ENCODE results near the gene ZNF467.

ZNF467 gene

DNA sequence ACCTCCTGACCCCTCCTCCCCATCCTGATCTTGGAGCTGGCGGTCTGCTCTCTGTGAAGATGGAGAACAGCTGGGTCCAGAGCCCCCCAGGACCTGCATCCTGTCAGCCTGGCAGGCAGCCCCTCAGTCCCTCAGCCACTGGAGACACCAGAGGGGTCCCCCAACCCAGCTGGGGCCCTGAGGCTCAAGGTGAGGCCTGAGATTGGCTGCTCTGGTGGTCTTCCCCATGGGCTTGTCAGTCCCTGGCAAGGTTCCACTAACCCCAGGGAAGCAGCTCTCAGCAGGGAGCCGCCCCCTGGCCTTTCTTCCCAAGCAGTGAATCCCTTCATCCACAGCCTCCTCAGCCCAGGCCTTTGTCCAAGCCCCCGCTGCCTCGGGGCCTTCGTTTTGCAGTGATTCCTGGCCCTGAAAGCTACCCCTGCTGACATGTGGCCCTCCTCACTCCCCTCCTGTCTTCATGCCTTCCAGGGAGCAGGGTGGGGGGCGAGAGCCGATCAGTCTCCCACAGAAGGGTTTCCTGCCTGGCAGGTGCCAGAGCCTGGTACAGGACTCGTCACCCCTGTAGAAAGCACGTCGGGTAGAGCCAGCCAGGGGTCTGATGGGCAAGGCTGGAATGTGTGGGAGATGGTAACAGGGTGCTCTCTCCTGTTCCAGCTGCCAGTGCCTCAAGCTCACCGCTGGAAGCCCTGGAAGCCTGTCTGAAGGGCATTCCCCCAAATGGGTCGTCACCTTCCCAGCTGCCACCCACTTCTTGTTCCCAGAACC lies 48.5 kb downstream of the ZNF467 start:
- Mint-ChIP-seq H3K4me3 (no peak overlapping the region), H3K36me3 (ENCODE audit: insufficient read depth) (peaks cover 16% of the 10 kb centered on the region), H3K27ac (peak overlapping the region in 1 of 2 donors; percentile 35), H3K9me3 (no peaks in the 10 kb centered on the region), H3K27me3 (no peaks in the 10 kb centered on the region), H3K4me1 (ENCODE audit: low read depth in 2 of 2) (peaks cover 6% of the 10 kb centered on the region in 2 donors)
- no peak for ATAC-seq (replicated peaks)
- no peak for DNase-seq

DNA sequence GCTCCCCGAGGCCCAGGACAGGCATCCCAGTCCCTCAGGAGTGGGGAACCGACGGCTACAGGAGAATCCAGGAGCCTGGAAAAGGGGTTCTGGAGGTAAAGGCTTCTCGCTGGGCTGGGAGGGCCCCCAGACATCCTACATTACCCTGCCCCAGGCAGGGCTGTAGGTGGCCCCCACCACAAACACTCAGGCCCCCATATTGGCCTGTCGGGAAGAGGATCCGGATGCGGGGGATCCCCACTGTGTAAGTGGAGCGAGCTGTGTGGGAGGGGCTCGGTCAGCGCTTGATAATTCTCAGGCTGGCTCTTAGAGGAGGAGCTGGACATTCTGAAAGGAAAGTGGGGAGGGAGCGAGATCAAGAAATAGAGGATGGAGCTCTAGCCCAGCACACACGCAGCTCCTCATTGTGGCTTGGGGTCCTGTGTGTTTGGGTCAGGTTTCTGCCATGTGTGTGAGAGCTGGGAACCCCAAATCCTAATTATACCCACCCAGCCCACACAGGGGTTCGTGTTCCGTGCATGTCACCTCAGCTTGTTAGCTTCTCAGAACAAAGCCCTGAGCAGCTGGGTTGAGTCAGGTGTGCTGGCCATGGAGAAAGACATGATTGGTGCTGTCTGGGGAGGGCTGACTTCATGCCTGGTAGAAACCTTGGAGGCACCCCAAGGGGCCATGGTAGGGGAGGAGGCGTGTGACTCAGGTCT lies 49.4 kb downstream of the ZNF467 start:
- peaks cover 16% of the 10 kb centered on the region for H3K36me3 Mint-ChIP-seq (ENCODE audit: insufficient read depth)
- DNase-seq (no peak), ATAC-seq (replicated peaks) (no peak)
- H3K9me3 Mint-ChIP-seq, result no peaks in the 10 kb centered on the region
- no peaks in the 10 kb centered on the region for H3K27me3 Mint-ChIP-seq
- no peak overlapping the region for H3K4me3 Mint-ChIP-seq
- peaks cover 6 to 8% of the 10 kb centered on the region in 2 donors for H3K4me1 Mint-ChIP-seq (ENCODE audit: low read depth in 2 of 2)
- H3K27ac Mint-ChIP-seq, result peak overlapping the region in 1 of 2 donors; percentile 35

DNA sequence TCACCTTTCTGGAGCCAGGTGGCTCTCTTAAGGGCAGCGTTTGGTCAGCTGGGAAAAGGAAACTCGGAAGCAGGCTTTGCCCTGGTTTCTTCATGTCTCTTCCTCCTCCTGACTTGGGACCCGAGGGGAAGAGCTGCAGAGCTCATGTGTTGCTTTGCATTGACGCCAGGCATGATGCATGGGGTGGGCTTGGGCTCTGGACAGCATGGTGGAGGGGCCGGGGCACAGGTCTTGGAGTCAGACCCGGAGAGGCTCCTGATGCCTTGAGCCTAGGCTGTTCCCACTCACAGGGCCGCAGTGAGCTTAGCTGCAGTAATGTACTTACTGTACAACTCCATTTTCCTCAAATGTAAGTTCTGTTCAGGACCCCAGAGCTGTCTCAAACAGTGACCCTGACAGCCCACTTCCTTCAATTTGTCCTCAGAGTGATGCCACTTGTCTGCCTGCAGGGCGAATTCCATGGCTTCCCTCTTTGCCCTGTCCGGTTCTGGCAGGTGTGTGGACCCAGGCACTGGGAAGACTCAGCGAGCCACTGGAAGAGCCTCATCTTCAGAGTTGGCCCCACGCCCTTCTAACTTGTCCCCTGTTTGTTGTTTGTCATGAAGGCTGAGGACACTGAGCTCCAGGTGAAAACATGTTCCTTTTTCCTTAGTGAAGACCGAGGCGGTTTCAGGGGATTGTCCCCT lies 50.2 kb downstream of the ZNF467 start:
- Mint-ChIP-seq H3K9me3 (no peaks in the 10 kb centered on the region), H3K27ac (no peak overlapping the region), H3K4me1 (ENCODE audit: low read depth in 2 of 2) (peaks cover 6 to 8% of the 10 kb centered on the region in 2 donors), H3K27me3 (no peaks in the 10 kb centered on the region), H3K4me3 (no peak overlapping the region), H3K36me3 (ENCODE audit: insufficient read depth) (peaks cover 16% of the 10 kb centered on the region)
- ATAC-seq (replicated peaks), result no peak
- DNase-seq, result no peak

DNA sequence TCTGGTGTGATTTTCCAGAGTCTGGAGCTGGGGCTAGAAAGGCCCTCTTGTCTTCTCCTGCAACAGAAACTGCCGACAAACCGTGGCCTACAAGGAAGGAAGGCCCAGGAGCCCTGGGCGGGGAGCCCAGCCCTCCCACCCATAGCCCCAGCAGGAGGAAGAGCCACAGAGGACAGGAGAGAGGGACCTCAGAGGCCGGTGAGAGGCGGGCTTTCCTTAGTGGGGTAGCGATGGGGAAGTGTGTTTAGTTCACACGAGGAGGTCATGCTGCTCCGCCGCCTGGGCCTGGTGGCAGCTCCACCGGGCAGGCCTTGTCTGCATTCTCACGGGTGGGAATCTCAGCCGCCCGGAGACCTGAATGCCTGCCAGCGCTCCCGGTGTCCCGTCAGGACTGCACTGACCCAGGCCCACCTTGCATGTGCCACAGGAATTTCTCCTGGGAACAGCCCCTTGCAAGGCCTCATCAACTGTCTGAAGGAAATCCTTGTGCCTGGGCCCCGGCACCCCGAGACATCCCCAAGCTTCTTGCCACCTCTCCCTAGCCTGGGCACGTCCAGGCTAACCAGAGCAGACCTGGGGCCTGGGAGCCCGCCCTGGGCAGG lies 50.9 kb downstream of the ZNF467 start:
- Mint-ChIP-seq H3K4me3 (no peak overlapping the region), H3K27ac (no peak overlapping the region), H3K27me3 (no peaks in the 10 kb centered on the region), H3K4me1 (ENCODE audit: low read depth in 2 of 2) (peaks cover 6 to 9% of the 10 kb centered on the region in 2 donors), H3K36me3 (ENCODE audit: insufficient read depth) (peaks cover 16% of the 10 kb centered on the region), H3K9me3 (no peaks in the 10 kb centered on the region)
- DNase-seq (no peak), ATAC-seq (replicated peaks) (no peak)

DNA sequence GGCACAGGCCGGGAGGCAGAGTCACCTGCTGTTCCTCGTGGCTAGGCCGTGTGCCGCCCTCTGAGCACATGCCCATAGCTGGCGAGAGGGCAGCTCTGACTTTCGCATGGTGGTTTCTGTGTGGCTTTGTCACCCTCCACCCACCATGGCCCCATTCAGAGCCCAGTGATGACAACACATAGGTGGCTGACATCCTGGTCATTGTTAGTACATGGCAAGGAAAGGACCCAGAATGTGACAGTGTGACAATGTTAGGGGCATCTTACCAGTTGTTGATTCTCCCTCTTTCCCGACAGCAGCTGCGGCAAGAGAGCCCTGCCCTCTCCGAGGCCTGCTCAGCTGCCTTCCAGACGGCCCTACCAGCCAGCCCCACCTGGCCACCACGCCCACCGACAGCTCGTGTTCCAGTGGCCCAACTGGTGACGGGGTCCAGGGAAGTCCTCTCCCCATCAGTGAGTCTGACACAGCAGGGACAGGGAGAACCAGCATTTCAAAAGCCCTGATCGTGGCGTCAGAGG lies 52.2 kb downstream of the ZNF467 start:
- DNase-seq (no peak), ATAC-seq (replicated peaks) (no peak)
- Mint-ChIP-seq H3K4me1 (ENCODE audit: low read depth in 2 of 2) (peaks cover 10 to 16% of the 10 kb centered on the region in 2 donors), H3K27ac (no peak overlapping the region), H3K36me3 (ENCODE audit: insufficient read depth) (peaks cover 16% of the 10 kb centered on the region), H3K4me3 (no peak overlapping the region), H3K9me3 (no peaks in the 10 kb centered on the region), H3K27me3 (no peaks in the 10 kb centered on the region)

DNA sequence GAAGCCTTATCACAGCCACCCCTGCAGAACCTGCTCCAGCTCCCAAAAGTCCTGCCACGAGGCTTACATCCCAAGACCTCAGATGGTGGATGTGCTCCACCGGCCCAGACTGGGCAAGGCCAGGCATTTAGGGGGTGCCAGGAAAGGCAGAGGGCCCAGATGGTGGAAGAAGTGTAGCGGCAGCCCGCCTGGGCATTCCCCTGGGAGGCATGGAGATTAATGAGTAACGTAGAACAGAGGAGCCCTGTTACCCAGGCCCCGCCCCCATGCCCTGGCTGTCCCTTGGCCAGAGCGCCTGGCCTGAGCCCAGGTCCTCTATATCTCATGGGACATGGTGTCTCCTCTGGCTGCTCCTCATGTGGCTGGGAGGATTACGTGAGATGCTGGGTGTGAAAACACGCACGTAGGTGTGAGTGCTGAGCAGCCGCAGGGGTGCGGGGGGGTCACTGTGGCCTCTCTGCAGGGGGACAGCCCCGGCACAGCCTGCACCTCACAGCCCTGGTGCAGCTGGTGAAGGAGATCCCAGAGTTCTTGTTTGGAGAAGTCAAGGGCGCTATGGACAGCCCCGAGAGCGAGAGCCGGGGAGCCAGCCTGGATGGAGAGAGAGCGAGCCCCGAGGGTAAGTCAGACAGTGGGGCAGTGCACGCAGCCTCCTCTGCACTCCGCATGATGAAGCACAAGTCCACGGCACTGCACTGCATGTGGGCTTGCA lies 52.9 kb downstream of the ZNF467 start:
- DNase-seq (no peak), ATAC-seq (replicated peaks) (peak; percentile 37)
- H3K36me3 Mint-ChIP-seq (ENCODE audit: insufficient read depth), result peaks cover 13% of the 10 kb centered on the region
- no peaks in the 10 kb centered on the region for H3K9me3 Mint-ChIP-seq
- H3K4me1 Mint-ChIP-seq (ENCODE audit: low read depth in 2 of 2), result peaks cover 16 to 22% of the 10 kb centered on the region in 2 donors
- H3K27ac Mint-ChIP-seq, result no peak overlapping the region
- H3K27me3 Mint-ChIP-seq, result no peaks in the 10 kb centered on the region
- H3K4me3 Mint-ChIP-seq, result peak overlapping the region in 1 of 2 donors; percentile 21

DNA sequence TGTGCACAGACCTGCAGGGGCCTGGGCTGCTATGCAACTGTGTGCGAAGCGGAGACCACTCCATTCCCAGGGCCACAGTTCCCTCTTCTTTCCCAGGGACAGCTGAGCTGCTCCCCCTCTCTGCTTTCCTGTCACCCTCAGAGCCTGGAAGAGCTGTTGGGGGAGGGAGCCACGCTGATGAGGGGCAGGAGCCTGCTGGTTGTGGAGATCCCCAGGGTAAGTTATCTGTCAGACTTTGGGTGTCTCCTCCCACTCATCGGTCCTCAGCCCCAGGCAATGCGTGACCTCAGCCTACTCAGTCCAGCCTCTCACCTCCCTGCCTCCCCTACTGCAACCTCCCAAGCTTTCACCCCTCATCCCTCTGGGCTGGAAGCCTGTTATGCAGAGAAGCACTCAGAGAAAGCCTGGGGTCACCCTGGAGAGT lies 53.5 kb downstream of the ZNF467 start:
- DNase-seq (no peak), ATAC-seq (replicated peaks) (no peak)
- Mint-ChIP-seq H3K4me3 (peak overlapping the region in 1 of 2 donors; percentile 21), H3K27ac (no peak overlapping the region), H3K4me1 (ENCODE audit: low read depth in 2 of 2) (peaks cover 22 to 28% of the 10 kb centered on the region in 2 donors), H3K36me3 (ENCODE audit: insufficient read depth) (peaks cover 13% of the 10 kb centered on the region), H3K27me3 (no peaks in the 10 kb centered on the region), H3K9me3 (no peaks in the 10 kb centered on the region)

DNA sequence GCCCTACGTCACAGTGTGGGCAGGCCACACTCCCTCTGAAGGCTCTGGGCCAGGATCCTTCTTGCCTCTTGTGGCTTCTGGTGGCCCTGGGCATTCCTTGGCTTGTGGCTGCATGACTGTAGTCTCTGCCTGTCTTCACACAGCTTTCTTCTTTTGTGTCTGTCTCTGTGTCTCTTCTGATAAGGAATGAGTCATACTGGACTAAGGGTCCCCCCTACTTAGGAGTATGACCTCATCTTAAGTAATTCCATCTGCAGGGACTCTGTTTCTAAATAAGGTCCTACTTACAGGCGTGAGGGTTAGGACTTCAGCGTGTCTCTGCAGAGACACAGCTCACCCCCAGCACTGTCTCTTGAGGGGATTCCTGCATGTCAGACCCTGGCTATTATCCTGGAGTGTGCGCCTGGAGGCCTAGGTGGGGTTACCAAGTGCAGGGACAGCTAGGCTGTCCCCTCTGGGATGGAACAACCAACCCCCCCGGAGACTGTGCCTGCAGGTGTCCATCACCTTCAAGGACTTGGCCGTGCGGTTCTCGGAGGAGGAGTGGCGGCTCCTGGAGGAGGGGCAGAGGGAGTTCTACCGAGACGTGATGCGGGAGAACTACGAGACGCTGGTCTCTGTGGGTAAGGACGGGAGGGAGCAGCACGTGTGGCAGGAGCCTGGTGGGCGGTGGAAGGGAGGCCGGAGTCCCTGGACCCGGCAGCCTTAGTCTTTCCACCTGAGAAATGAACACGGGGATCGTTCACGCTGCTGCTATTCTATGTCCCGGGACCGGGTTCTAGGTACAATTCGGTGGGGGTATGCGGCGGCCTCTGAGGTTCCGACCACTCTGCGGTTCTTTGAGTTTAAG lies 54.1 kb downstream of the ZNF467 start:
- Mint-ChIP-seq H3K36me3 (ENCODE audit: insufficient read depth) (peaks cover 13% of the 10 kb centered on the region), H3K27ac (no peak overlapping the region), H3K27me3 (no peaks in the 10 kb centered on the region), H3K4me3 (no peak overlapping the region), H3K9me3 (no peaks in the 10 kb centered on the region), H3K4me1 (ENCODE audit: low read depth in 2 of 2) (peaks cover 22 to 28% of the 10 kb centered on the region in 2 donors)
- ATAC-seq (replicated peaks), result no peak
- no peak for DNase-seq

DNA sequence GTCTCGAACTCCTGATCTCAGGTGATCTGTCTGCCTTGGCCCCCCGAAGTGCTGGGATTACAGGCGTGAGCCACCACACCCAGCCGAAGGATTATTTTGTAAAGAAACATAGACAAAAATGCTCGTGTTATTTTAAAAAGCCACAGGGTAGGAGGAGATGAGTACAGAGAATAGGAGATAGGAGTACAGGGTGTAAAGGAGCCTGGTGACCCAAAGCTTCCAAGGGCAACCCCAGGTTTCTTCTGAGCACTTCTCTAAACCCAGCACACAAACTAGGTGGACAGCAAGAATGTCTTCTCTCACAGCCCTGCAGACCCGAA lies 54.7 kb downstream of the ZNF467 start:
- H3K27ac Mint-ChIP-seq, result no peak overlapping the region
- H3K4me1 Mint-ChIP-seq (ENCODE audit: low read depth in 2 of 2), result peaks cover 22 to 31% of the 10 kb centered on the region in 2 donors
- H3K9me3 Mint-ChIP-seq, result no peaks in the 10 kb centered on the region
- no peak for ATAC-seq (replicated peaks)
- no peak for DNase-seq
- H3K27me3 Mint-ChIP-seq, result no peaks in the 10 kb centered on the region
- H3K4me3 Mint-ChIP-seq, result no peak overlapping the region
- H3K36me3 Mint-ChIP-seq (ENCODE audit: insufficient read depth), result peaks cover 13% of the 10 kb centered on the region

DNA sequence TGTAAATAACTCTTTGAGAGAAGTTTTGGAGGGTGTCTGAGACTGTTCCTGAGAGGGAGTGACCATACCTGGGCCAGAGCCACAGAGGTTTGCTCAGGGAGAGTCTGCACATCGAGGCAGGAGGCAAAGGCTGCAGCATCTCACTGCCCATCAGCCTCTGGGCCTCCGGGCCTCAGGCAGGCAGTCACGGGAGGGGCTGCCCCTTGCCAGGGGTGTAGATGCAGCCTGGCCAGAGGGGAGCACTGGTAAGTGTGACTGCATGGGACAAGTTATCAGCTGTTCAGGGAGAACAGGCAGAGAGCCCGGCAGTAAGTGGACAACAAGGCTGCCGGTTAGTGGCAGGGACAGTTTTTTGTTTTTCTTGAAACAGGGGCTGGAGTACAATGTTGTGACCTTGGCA lies 55.9 kb downstream of the ZNF467 start:
- Mint-ChIP-seq H3K4me3 (no peak overlapping the region), H3K36me3 (ENCODE audit: insufficient read depth) (peaks cover 10% of the 10 kb centered on the region), H3K4me1 (ENCODE audit: low read depth in 2 of 2) (peaks cover 22 to 31% of the 10 kb centered on the region in 2 donors), H3K27ac (no peak overlapping the region), H3K27me3 (no peaks in the 10 kb centered on the region), H3K9me3 (no peaks in the 10 kb centered on the region)
- ATAC-seq (replicated peaks) (no peak), DNase-seq (no peak)

DNA sequence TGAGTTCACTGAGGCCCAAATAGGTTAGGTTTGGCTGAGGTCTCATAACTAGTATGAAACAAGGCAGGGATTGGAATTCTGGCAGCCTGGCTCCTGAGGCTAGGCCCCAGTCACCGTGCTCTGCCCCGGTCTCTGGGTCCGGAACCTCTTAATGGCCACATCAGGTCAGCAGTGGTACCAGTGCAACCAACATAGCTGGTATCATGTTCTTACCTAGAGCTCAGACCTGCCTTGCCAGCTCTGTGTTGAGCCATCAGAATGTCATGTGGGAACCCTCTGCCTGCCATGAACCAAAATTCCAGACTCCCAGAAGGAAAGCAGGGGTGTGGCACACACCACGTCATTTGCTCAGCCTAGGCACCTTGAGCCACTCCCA lies 56.5 kb downstream of the ZNF467 start:
- Mint-ChIP-seq H3K36me3 (ENCODE audit: insufficient read depth) (peaks cover 6% of the 10 kb centered on the region), H3K27ac (peak overlapping the region in 1 of 2 donors; percentile 91), H3K4me1 (ENCODE audit: low read depth in 2 of 2) (peaks cover 22 to 31% of the 10 kb centered on the region in 2 donors), H3K9me3 (no peaks in the 10 kb centered on the region), H3K27me3 (no peaks in the 10 kb centered on the region), H3K4me3 (no peak overlapping the region)
- DNase-seq, result no peak
- ATAC-seq (replicated peaks), result no peak

All from effector memory CD8-positive, alpha-beta T cell (primary cell).